Stimulated activated CD8-positive, alpha-beta memory T cell treated with anti-CD3 and anti-CD28 coated beads, Interleukin-4, amount 100 ng/mL, for 24 hours (primary cell): ENCODE measurements around the gene MAST4.

Source experiments
- DNase-seq: peaks from one replicate; pipeline ENCODE4 v3.0.0-alpha.2; 2020; ENCODE audit warnings: low read depth

MAST4 gene

DNA sequence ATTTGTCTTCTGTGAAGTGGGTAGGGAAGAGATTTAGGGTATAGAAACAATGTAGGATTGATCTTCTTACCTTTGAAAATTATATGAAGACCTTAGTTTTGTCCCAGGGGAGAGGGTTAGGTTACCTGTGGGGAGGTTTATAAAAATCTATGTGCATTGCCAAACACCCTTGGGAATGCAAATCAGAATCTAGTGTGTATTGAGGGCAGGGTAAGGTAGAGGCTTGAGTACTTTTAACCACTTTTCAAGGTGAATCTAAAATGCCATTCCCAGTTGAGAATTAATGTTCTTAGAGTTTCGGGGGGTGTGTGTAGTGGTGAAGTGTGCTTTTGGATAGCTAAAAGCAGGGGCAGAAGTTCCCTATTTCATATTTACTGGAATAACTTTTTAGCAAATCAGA lies 312.0 kb downstream of the MAST4 start:
- no peak for DNase-seq

- no peak for DNase-seq
Observed at GRCh38 chr5:66909364-66909763, 313.2 kb downstream of the MAST4 start.

- DNase-seq = no peak
Observed at GRCh38 chr5:66912787-66913186, 316.6 kb downstream of the MAST4 start.

GRCh38 chr5:66915531-66915930 lies 319.3 kb downstream of the MAST4 start:
- no peak for DNase-seq

GRCh38 chr5:66922881-66923280 lies 326.7 kb downstream of the MAST4 start:
- DNase-seq = no peak

DNA sequence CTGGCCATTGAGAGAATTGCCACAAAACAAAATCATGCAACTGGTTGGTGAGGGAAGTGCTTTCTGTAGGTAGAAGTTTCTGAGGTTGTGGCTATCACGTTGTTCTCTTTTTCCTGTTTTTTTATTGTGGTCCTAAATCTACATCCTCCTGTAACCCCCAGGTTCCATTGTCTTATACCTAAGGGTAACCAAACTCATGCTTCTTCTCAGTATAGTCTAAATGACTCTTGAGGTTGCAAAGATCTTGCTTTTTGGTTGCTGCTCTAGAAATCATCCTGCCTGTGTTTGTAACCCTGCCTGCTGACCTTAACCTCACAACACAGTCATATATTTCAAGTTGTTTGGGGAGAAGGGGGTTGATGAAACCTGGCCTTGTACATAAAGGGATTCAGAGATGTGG lies 327.3 kb downstream of the MAST4 start:
- no peak for DNase-seq

GRCh38 chr5:66923922-66924321 lies 327.7 kb downstream of the MAST4 start:
- DNase-seq = no peak

DNA sequence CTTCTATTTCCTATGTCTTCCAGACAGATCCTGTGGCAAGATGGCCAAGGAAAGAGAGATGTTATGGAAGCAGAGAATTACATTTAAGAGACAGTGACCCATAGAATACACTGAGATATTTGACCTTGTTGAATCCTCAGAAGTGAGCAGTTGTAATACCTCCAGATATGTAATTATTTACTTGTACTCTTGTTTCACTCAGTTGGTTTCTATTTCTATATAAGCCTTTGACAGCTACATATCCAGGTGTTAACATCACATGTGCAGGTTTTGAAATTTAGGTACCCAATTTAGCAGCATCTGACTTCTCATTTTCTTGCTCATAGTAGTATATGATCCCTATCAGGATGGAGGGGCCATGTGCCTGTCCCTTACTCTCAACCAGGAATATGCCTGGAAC lies 330.9 kb downstream of the MAST4 start:
- DNase-seq = no peak

DNA sequence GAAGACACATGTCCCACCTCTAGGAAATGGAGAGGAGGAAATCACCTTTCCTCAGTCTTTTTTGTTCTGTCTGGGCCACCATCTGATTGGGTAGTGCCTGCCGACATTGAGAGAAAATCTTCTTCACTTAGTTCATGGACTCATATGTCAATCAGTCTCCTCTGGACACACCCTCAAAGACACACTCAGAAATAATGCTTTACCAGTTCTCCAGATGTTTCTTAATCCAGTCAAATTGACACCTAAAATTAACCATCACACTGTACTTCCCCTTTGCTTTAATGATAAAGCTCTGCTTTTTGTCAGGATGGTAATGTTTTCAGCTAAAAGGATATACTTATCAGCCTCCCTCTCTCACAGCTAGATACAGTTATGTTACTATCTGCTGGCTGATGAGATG lies 333.1 kb downstream of the MAST4 start:
- no peak for DNase-seq

DNA sequence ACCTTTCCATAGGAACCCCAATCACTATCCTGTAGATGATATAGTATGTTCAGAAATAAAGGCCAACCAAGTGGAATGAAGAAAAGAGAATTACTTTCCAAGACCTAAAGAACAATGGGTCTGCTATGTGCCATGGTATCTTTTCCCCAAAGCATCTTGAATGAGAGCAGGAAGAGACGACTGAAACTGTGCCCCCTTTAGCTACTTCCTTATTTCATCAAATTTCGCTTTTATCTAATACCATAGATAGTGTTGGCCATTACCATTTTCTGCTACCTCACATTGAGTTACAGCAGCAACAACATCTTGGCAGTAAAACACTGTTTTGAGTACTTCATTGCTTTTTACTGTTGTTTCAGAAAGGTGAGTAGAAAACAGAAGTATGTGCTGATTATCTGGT lies 333.8 kb downstream of the MAST4 start:
- DNase-seq = no peak

GRCh38 chr5:66931651-66932050 lies 335.5 kb downstream of the MAST4 start:
- DNase-seq = no peak

DNA sequence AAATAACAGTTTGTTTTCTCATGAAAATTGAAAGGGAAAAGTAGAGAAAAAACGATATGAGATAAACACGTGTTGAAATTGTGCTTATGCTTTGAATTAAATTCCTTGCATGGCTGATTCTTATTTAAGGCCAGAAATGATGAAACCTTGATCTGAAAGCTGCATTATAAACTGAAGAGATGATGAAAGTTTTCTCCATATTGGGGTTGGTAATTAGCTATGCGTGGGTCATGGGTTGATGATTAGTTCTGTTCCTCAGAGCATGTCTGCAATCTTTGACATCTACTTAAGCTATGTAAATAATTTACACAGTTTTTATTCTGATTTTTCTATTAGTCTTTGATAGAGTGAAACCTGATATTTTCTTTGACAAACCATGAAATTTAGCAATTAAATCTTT lies 336.3 kb downstream of the MAST4 start:
- DNase-seq = no peak

DNA sequence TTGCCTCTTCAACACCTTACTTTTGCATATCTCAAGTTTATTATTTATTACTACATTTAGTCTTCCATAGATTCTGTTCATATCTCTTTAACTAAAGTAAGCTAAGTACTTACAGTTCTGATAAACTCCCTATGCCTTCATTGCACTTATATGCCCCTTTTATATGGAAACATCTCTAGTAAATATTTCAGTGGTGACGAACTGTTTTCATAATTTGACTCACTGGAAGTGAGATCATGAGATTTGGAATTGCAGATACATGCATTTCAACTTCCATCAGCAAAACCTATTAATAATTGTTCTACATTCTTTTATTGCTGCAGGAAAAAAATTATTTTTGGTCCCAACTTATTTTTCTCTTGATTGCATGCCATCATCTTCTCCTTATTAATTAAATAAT lies 336.9 kb downstream of the MAST4 start:
- DNase-seq = no peak

- no peak for DNase-seq
Observed at GRCh38 chr5:66939094-66939493, 342.9 kb downstream of the MAST4 start.

- no peak for DNase-seq
Observed at GRCh38 chr5:66945389-66946349, 349.5 kb downstream of the MAST4 start.

- DNase-seq = no peak
Observed at GRCh38 chr5:66947458-66947857, 351.3 kb downstream of the MAST4 start.

DNA sequence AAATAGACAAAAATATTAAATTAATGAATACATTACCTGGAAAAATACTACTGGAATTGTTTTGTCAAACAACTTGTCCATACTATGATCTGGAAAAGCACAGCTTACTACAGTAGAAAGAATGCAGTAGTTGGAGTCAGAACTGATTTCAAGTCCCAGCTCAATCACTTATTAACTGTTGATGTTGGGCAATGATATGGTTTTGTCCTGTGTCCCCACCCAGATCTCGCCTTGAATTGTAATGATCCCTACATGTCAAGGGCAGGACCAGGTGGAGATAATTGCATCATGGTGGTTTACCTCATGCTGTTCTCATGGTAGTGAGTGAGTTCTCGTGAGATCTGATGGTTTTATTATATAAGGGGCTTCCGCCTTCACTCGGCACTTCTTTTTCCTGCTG lies 352.9 kb downstream of the MAST4 start:
- no peak for DNase-seq

DNA sequence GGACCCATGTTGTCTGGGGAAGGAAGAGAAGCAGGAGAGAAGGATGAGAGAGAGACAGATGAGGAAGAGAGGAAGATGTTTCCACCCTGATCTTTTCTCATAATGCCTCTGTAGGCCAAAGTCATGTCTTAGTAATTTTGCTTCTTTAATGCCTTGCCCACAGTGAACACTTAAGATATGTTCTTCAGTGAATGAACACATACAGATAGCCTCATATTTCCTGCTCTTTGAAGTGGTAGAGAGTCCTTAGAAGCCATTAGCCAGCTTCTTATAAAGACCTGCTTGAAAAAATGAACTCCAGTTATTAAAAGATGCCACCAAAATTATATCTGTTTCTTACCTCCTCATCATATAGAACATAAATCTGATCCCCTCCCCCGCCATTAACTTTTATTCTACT lies 356.0 kb downstream of the MAST4 start:
- DNase-seq = no peak

- DNase-seq = no peak
Observed at GRCh38 chr5:66956439-66956838, 360.2 kb downstream of the MAST4 start.

DNA sequence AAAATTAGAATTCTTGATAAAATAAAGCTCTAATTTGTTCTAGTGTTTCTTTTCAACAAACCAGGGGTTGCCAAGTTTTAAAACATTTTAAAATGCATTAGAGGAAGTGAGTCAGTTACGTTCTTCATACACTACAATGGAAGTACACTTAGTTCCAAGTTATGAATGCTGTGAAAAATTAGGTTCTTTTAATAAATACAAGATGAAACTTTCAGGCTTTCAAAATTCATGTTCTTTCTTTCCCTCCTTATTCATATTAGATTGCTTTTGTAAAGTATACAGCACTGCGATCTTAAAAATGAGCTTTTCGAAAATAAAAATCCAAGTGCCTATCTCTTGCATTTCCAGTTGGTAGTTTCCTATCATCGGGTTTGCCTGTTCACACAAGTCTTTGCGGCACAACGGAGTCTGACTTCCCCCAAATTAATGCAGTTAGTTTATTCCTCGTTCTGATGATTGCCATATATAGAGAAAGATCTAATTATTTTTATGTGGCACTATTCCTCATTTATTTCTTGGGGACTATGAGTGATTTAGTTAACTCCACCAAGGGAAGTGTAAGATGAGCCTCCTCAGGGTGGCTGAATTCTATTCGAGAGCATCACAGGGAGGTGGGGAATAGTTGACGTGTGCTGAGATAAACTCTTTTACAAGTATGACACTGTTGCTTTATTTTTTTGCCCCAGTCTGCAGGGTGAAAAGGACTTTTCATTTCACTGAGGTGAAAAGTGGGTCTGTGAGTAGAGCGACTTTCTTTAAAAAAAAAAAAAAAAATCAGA lies 362.2 kb downstream of the MAST4 start:
- no peak for DNase-seq

DNA sequence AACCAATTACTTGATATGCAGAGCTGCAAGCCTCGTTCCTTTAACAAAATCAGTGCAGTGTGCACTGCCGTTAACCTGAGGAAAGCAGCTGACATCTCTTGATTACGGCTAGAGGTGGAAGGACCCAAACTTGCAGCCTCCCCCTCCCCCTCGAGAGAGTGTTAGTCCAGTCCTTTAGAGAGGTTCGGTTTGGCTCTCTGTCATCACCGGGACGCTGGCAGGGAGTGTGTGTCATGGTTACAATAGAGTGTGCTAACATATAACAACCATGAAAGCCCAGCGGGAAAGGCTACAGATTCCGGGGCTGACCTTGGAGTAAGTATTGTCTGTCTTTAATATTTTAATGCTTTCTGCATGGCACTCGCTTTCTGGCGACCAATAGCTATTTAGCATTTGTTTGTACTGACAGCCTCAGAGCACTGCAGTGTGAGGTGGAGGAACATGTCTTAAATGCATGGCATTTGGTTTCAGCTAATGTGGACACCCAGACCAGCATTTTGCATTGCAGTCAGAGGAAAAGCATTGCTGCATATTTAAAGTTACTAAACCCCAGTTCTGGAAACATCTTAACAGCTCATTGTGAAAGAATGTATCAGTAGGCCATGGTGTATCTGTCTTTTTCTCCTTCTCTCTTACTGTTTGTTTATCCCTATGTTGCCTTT lies 362.9 kb downstream of the MAST4 start:
- no peak for DNase-seq

DNA sequence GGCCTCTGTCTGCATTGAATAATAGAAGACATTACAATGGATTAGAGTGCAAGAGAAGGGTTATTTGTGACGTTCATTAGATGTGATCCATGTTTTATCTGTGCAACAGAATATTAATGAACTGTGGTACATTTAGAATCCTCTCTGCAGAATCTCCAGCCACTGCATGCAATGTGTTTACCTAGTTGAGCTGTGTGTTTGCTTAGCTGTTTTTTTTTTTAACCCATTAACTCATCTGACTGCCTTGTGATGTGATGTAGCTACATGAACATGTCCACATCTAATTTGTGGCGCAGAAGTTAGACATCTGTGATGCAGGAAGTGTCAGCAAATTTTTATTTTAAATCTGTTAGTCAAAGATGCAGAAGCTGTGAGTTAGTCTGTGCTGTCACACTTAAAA lies 363.5 kb downstream of the MAST4 start:
- DNase-seq = no peak
